ENCODE measurements around the gene TRIM62. TPM values are rescaled to one million over a fixed set of nuclear protein-coding genes. Genes with fewer than 3 reads are reported as not detected.

TRIM62 gene
- total and polyA plus RNA-seq, 4 donors: 0.60 to 1.3 (median 1.1) TPM

GRCh38 chr1:33176362-33176850 is 5.4 kb downstream of the TRIM62 start:
- H3K4me3 ChIP-seq (ENCODE audit: low read depth in 1 of 3, low read length in 3 of 3): no peak overlapping the region
- WGBS: 83% methylated on average over 11 of the region's 11 CpGs
- DNase-seq (ENCODE audit: low spot score): no peak

GRCh38 chr1:33175865-33176264 is 6.0 kb downstream of the TRIM62 start:
- DNase-seq (ENCODE audit: low spot score): no peak
- no peaks in the 10 kb centered on the region for H3K9me3 ChIP-seq (ENCODE audit: control insufficient read depth in 4 of 4, low read length in 3 of 4)
- WGBS: 96% methylated on average over 2 of the region's 2 CpGs
- no peak overlapping the region for H3K27ac ChIP-seq (ENCODE audit: low read depth in 1 of 2, low read length in 2 of 2)
- H3K27me3 ChIP-seq (ENCODE audit: control insufficient read depth in 4 of 4, insufficient read depth in 4 of 4, low read length in 3 of 4): no peaks in the 10 kb centered on the region
- H3K9ac ChIP-seq (ENCODE audit: low read depth in 1 of 2, low read length in 2 of 2): no peak overlapping the region
- H3K4me1 ChIP-seq (ENCODE audit: control insufficient read depth in 4 of 4, insufficient read depth in 4 of 4, low read length in 3 of 4): peaks cover 0 to 6% (median 2%) of the 10 kb centered on the region in 4 donors
- H3K36me3 ChIP-seq (ENCODE audit: control insufficient read depth in 4 of 4, insufficient read depth in 3 of 4, low read depth in 1 of 4, low read length in 3 of 4): no peaks in the 10 kb centered on the region
- H3K4me3 ChIP-seq (ENCODE audit: low read depth in 1 of 3, low read length in 3 of 3): no peak overlapping the region
- TF ChIP-seq GABPA (IDR thresholded peaks at IDR 0.05 in 1 of 2, conservative IDR thresholded peaks at IDR 0.05 in 1 of 2): no peak
- no peak for TF ChIP-seq NR2F2 (IDR thresholded peaks at IDR 0.05)
- TF ChIP-seq HNF4G (IDR thresholded peaks at IDR 0.05): no peak
- TF ChIP-seq MAX (IDR thresholded peaks at IDR 0.05): no peak
- no peak for TF ChIP-seq RXRA (IDR thresholded peaks at IDR 0.05)
- no peak for TF ChIP-seq HNF4A (conservative IDR thresholded peaks at IDR 0.05)
- TF ChIP-seq JUND (IDR thresholded peaks at IDR 0.05): no peak
- no peak for TF ChIP-seq ZBTB33 (IDR thresholded peaks at IDR 0.05)
- no peak for TF ChIP-seq ATF3 (IDR thresholded peaks at IDR 0.05)
- TF ChIP-seq FOXA1 (IDR thresholded peaks at IDR 0.05): no peak
- no peak for TF ChIP-seq CTCF (IDR thresholded peaks at IDR 0.05; ENCODE audit: low read depth, low read length, missing input control)
- TF ChIP-seq TAF1 (conservative IDR thresholded peaks at IDR 0.05): no peak
- no peak for TF ChIP-seq FOXA2 (IDR thresholded peaks at IDR 0.05)
- no peak for TF ChIP-seq REST (IDR thresholded peaks at IDR 0.05)
- no peak for TF ChIP-seq EGR1 (IDR thresholded peaks at IDR 0.05; ENCODE audit: low read depth in 2 of 2)
- no peak for TF ChIP-seq YY1 (IDR thresholded peaks at IDR 0.05)
- TF ChIP-seq RAD21 (IDR thresholded peaks at IDR 0.05): no peak
- TF ChIP-seq SP1 (IDR thresholded peaks at IDR 0.05): no peak

More at GRCh38 chr1:33176362-33176850, 5.4 kb downstream of the TRIM62 start:
- Histone ChIP-seq H3K9ac (ENCODE audit: low read depth in 1 of 2, low read length in 2 of 2) (no peak overlapping the region), H3K27me3 (ENCODE audit: control insufficient read depth in 4 of 4, insufficient read depth in 4 of 4, low read length in 3 of 4) (no peaks in the 10 kb centered on the region), H3K36me3 (ENCODE audit: control insufficient read depth in 4 of 4, insufficient read depth in 3 of 4, low read depth in 1 of 4, low read length in 3 of 4) (no peaks in the 10 kb centered on the region), H3K4me1 (ENCODE audit: control insufficient read depth in 4 of 4, insufficient read depth in 4 of 4, low read length in 3 of 4) (peaks cover 5 to 11% (median 7%) of the 10 kb centered on the region in 4 donors), H3K27ac (ENCODE audit: low read depth in 1 of 2, low read length in 2 of 2) (no peak overlapping the region), H3K9me3 (ENCODE audit: control insufficient read depth in 4 of 4, low read length in 3 of 4) (no peaks in the 10 kb centered on the region)
- TF ChIP-seq EGR1 (IDR thresholded peaks at IDR 0.05; ENCODE audit: low read depth in 2 of 2) (no peak), HNF4A (conservative IDR thresholded peaks at IDR 0.05) (no peak), GABPA (IDR thresholded peaks at IDR 0.05 in 1 of 2, conservative IDR thresholded peaks at IDR 0.05 in 1 of 2) (no peak), NR2F2 (IDR thresholded peaks at IDR 0.05) (no peak), MAX (IDR thresholded peaks at IDR 0.05) (no peak), FOXA1 (IDR thresholded peaks at IDR 0.05) (no peak), TAF1 (conservative IDR thresholded peaks at IDR 0.05) (no peak), YY1 (IDR thresholded peaks at IDR 0.05) (no peak)
